Measurements from ENCODE around the gene SEC23A. TPM values are rescaled to one million over a fixed set of nuclear protein-coding genes. Genes with fewer than 3 reads are reported as not detected.
A peak's percentile ranks its signal among the peaks of the same experiment; 100 is the strongest.

Gene SEC23A
- total and polyA plus RNA-seq, 2 of the 13 experiments (the other 11 are each of a cell fraction or from before 2014, with no cell fraction given), result 403 to 887 TPM

DNA sequence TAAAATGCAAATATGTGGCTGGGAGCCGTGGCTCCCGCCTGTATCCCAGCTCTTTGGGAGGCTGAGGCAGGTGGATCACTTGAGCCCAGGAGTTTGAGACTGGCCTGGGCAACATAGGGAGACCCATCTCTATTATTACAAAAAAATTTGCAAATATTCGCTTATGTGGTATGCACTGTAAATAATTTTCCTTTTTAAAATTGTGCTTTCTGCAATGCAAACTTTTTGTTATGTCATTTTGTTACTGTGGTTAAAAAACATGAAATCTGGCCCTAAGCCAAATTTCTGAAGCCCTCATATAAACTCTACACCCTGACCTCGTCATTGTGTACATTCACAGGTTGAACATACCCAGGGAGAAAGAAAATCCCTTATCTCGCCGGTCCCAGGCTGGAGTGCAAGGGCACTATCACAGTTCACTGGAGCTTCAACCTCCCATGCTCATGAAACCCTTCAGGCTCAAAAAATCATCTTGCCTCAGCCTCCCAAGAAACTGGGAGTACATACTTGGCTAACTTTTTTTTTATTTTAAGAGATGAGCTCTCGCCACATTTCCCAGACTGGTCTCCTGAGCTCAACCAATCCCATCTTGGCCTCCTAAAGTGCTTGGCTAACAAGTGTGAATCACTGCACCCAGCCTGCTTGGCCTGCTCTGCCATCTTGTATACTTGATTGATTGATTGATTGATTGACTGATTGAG, 42.4 kb upstream of the SEC23A start (continued):
- TF ChIP-seq, protein P1, sequence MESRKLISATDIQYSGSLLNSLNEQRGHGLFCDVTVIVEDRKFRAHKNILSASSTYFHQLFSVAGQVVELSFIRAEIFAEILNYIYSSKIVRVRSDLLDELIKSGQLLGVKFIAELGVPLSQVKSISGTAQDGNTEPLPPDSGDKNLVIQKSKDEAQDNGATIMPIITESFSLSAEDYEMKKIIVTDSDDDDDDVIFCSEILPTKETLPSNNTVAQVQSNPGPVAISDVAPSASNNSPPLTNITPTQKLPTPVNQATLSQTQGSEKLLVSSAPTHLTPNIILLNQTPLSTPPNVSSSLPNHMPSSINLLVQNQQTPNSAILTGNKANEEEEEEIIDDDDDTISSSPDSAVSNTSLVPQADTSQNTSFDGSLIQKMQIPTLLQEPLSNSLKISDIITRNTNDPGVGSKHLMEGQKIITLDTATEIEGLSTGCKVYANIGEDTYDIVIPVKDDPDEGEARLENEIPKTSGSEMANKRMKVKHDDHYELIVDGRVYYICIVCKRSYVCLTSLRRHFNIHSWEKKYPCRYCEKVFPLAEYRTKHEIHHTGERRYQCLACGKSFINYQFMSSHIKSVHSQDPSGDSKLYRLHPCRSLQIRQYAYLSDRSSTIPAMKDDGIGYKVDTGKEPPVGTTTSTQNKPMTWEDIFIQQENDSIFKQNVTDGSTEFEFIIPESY (CRISPR knock-in tag; IDR thresholded peaks at IDR 0.05), result no peak
- no peak for TF ChIP-seq NONO (IDR thresholded peaks at IDR 0.05)
- TF ChIP-seq NONO (CRISPR knock-in tag; conservative IDR thresholded peaks at IDR 0.05), result no peak; the same call in 1 of the 2 replicates
- TF ChIP-seq U2AF1 (optimal IDR thresholded peaks at IDR 0.05; ENCODE audit: low read depth, low read length), result no peak
- TF ChIP-seq FOXA1 (IDR thresholded peaks at IDR 0.05), result no peak
- TF ChIP-seq FOXA1 (CRISPR knock-in tag; IDR thresholded peaks at IDR 0.05), result peak; percentile 83
- no peak for TF ChIP-seq BHLHE40 (IDR thresholded peaks at IDR 0.05; ENCODE audit: low read length)
- TF ChIP-seq, protein P2, sequence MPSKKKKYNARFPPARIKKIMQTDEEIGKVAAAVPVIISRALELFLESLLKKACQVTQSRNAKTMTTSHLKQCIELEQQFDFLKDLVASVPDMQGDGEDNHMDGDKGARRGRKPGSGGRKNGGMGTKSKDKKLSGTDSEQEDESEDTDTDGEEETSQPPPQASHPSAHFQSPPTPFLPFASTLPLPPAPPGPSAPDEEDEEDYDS (CRISPR knock-in tag; IDR thresholded peaks at IDR 0.05), result peak; percentile 17; the same call in 1 of the 2 replicates
- no peak for TF ChIP-seq SMAD9 (CRISPR knock-in tag; IDR thresholded peaks at IDR 0.05)
- TF ChIP-seq STAG1 (CRISPR knock-in tag; IDR thresholded peaks at IDR 0.05), result peak; percentile 20; the same call in 1 of the 2 replicates
- TF ChIP-seq MIXL1 (CRISPR knock-in tag; IDR thresholded peaks at IDR 0.05), result peak; percentile 63; the same call in 1 of the 2 replicates
- TF ChIP-seq SIX1 (CRISPR knock-in tag; IDR thresholded peaks at IDR 0.05; ENCODE audit: borderline replicate concordance), result peak; percentile 53; the same call in 1 of the 2 replicates
- peak; percentile 75; the same call in 1 of the 2 replicates for TF ChIP-seq ZBTB20 (CRISPR knock-in tag; IDR thresholded peaks at IDR 0.05; ENCODE audit: borderline replicate concordance, low read depth)
- no peak for TF ChIP-seq CENPX (CRISPR knock-in tag; IDR thresholded peaks at IDR 0.05)
- TF ChIP-seq, protein P3, sequence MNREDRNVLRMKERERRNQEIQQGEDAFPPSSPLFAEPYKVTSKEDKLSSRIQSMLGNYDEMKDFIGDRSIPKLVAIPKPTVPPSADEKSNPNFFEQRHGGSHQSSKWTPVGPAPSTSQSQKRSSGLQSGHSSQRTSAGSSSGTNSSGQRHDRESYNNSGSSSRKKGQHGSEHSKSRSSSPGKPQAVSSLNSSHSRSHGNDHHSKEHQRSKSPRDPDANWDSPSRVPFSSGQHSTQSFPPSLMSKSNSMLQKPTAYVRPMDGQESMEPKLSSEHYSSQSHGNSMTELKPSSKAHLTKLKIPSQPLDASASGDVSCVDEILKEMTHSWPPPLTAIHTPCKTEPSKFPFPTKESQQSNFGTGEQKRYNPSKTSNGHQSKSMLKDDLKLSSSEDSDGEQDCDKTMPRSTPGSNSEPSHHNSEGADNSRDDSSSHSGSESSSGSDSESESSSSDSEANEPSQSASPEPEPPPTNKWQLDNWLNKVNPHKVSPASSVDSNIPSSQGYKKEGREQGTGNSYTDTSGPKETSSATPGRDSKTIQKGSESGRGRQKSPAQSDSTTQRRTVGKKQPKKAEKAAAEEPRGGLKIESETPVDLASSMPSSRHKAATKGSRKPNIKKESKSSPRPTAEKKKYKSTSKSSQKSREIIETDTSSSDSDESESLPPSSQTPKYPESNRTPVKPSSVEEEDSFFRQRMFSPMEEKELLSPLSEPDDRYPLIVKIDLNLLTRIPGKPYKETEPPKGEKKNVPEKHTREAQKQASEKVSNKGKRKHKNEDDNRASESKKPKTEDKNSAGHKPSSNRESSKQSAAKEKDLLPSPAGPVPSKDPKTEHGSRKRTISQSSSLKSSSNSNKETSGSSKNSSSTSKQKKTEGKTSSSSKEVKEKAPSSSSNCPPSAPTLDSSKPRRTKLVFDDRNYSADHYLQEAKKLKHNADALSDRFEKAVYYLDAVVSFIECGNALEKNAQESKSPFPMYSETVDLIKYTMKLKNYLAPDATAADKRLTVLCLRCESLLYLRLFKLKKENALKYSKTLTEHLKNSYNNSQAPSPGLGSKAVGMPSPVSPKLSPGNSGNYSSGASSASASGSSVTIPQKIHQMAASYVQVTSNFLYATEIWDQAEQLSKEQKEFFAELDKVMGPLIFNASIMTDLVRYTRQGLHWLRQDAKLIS (CRISPR knock-in tag; IDR thresholded peaks at IDR 0.05), result no peak
- no peak for TF ChIP-seq CHD2 (IDR thresholded peaks at IDR 0.05; ENCODE audit: low read depth, low read length)
- TF ChIP-seq KDM5A (IDR thresholded peaks at IDR 0.05; ENCODE audit: borderline replicate concordance, low read length), result no peak
- no peak for TF ChIP-seq MTA3 (CRISPR knock-in tag; IDR thresholded peaks at IDR 0.05)
- TF ChIP-seq, protein P4, sequence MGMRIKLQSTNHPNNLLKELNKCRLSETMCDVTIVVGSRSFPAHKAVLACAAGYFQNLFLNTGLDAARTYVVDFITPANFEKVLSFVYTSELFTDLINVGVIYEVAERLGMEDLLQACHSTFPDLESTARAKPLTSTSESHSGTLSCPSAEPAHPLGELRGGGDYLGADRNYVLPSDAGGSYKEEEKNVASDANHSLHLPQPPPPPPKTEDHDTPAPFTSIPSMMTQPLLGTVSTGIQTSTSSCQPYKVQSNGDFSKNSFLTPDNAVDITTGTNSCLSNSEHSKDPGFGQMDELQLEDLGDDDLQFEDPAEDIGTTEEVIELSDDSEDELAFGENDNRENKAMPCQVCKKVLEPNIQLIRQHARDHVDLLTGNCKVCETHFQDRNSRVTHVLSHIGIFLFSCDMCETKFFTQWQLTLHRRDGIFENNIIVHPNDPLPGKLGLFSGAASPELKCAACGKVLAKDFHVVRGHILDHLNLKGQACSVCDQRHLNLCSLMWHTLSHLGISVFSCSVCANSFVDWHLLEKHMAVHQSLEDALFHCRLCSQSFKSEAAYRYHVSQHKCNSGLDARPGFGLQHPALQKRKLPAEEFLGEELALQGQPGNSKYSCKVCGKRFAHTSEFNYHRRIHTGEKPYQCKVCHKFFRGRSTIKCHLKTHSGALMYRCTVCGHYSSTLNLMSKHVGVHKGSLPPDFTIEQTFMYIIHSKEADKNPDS (CRISPR knock-in tag; IDR thresholded peaks at IDR 0.05), result no peak
- TF ChIP-seq, protein P5, sequence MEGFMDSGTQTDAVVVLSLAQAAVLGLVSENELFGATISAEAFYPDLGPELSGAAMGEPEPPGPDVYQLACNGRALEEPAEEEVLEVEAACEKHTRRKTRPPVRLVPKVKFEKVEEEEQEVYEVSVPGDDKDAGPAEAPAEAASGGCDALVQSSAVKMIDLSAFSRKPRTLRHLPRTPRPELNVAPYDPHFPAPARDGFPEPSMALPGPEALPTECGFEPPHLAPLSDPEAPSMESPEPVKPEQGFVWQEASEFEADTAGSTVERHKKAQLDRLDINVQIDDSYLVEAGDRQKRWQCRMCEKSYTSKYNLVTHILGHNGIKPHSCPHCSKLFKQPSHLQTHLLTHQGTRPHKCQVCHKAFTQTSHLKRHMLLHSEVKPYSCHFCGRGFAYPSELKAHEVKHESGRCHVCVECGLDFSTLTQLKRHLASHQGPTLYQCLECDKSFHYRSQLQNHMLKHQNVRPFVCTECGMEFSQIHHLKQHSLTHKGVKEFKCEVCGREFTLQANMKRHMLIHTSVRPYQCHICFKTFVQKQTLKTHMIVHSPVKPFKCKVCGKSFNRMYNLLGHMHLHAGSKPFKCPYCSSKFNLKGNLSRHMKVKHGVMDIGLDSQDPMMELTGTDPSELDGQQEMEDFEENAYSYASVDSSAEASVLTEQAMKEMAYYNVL (CRISPR knock-in tag; IDR thresholded peaks at IDR 0.05; ENCODE audit: borderline replicate concordance), result peak; percentile 90
